HG03159 (cell line): Measurements from ENCODE around the gene APOB.

ENCODE experiments used
- ATAC-seq: cut with Tn5 transposase; IDR thresholded peaks from one replicate; pipeline ENCODE4 v1.9.1; 2021; ENCODE audit warnings: mild to moderate bottlenecking, moderate library complexity; ENCODE audit not compliant: unreplicated experiment

Gene APOB

GRCh38 chr2:21020031-21020667 lies 23.7 kb downstream of the APOB start:
- ATAC-seq, result no peak

- no peak for ATAC-seq
Observed at GRCh38 chr2:21019678-21020021, 24.2 kb downstream of the APOB start.

GRCh38 chr2:21019000-21019677 lies 24.7 kb downstream of the APOB start:
- no peak for ATAC-seq

GRCh38 chr2:21018290-21018689 lies 25.6 kb downstream of the APOB start:
- no peak for ATAC-seq

- no peak for ATAC-seq
Observed at GRCh38 chr2:21017748-21018276, 26.1 kb downstream of the APOB start.

GRCh38 chr2:21015281-21015645 lies 28.6 kb downstream of the APOB start:
- ATAC-seq, result no peak

GRCh38 chr2:21014364-21015280 lies 29.3 kb downstream of the APOB start:
- no peak for ATAC-seq

GRCh38 chr2:21013043-21013816 lies 30.6 kb downstream of the APOB start:
- no peak for ATAC-seq

- ATAC-seq, result no peak
Observed at GRCh38 chr2:21012557-21012937, 31.3 kb downstream of the APOB start.

- no peak for ATAC-seq
Observed at GRCh38 chr2:21011876-21012556, 31.9 kb downstream of the APOB start.

GRCh38 chr2:21011453-21011852 lies 32.4 kb downstream of the APOB start:
- ATAC-seq, result no peak

GRCh38 chr2:21010813-21011439 lies 32.9 kb downstream of the APOB start:
- no peak for ATAC-seq

GRCh38 chr2:21009662-21010225 lies 34.1 kb downstream of the APOB start:
- no peak for ATAC-seq

- ATAC-seq, result no peak
Observed at GRCh38 chr2:21008790-21009661, 34.8 kb downstream of the APOB start.

GRCh38 chr2:21008014-21008789 lies 35.7 kb downstream of the APOB start:
- ATAC-seq, result no peak

GRCh38 chr2:21007129-21008013 lies 36.5 kb downstream of the APOB start:
- no peak for ATAC-seq
